ENCODE results near the gene ZNF668. TPM values are rescaled to one million over a fixed set of nuclear protein-coding genes. Genes with fewer than 3 reads are reported as not detected.

The ZNF668 gene
- total RNA-seq, 4 donors from 2014 or later = 7.3 to 10.7 (median 7.6) TPM

- TF ChIP-seq CTCF (IDR thresholded peaks at IDR 0.05; ENCODE audit: low read depth) = no peak
Observed at GRCh38 chr16:31082368-31083045, 8.5 kb upstream of the ZNF668 start.

- no peak for TF ChIP-seq CTCF (IDR thresholded peaks at IDR 0.05; ENCODE audit: low read depth)
Observed at GRCh38 chr16:31081428-31082351, 7.7 kb upstream of the ZNF668 start.

GRCh38 chr16:31080756-31081419 is 6.8 kb upstream of the ZNF668 start:
- TF ChIP-seq CTCF (IDR thresholded peaks at IDR 0.05; ENCODE audit: low read depth) = no peak

- TF ChIP-seq CTCF (IDR thresholded peaks at IDR 0.05; ENCODE audit: low read depth) = no peak
Observed at GRCh38 chr16:31080035-31080629, 6.1 kb upstream of the ZNF668 start.

GRCh38 chr16:31079342-31079944 is 5.4 kb upstream of the ZNF668 start:
- TF ChIP-seq CTCF (IDR thresholded peaks at IDR 0.05; ENCODE audit: low read depth) = no peak

- TF ChIP-seq CTCF (IDR thresholded peaks at IDR 0.05; ENCODE audit: low read depth) = no peak
Observed at GRCh38 chr16:31078597-31079341, 4.7 kb upstream of the ZNF668 start.
